Tibial nerve (tissue), 4 donors: ENCODE results near the gene CACYBP. TPM values are rescaled to one million over a fixed set of nuclear protein-coding genes. Genes with fewer than 3 reads are reported as not detected.

ENCODE experiments used
- DNase-seq, 2 donors: peaks; one replicate each; pipeline ENCODE4 v3.0.0-alpha.2; 2019; ENCODE audit warnings: low spot score in 2 of 2
- H3K27ac ChIP-seq, 4 donors: fragments of 200-600 bp; sonication (generic) in 3 of 4; one replicate each; pipeline ENCODE4 v1.5.1; 2017 to 2019; ENCODE audit warnings: mild to moderate bottlenecking in 1 of 4
- H3K27me3 ChIP-seq, 2 donors: fragments of 200-600 bp; sonication (generic) in 1 of 2; one replicate each; pipeline versions ENCODE4 v1.5.1 to v1.6.0; 2017 to 2019
- H3K36me3 ChIP-seq, 3 donors: fragments of 200-600 bp; sonication (generic); one replicate each; pipeline ENCODE4 v1.5.1; 2018 to 2019
- H3K4me1 ChIP-seq, 4 donors: fragments of 200-600 bp; sonication (generic) in 3 of 4; one replicate each; pipeline ENCODE4 v1.5.1; 2017 to 2019
- H3K4me3 ChIP-seq, 4 donors: fragments of 200-600 bp; sonication (generic) in 3 of 4; one replicate each; pipeline ENCODE4 v1.5.1; 2017 to 2019; ENCODE audit warnings: mild to moderate bottlenecking in 1 of 4, moderate library complexity in 1 of 4
- H3K9me3 ChIP-seq, 4 donors: fragments of 200-600 bp; sonication (generic) in 3 of 4; one replicate each; pipeline ENCODE4 v1.5.1; 2017 to 2019
- EP300 ChIP-seq, 2 donors: sonication (generic); formaldehyde crosslinking; IDR thresholded peaks; one replicate each; pipeline ENCODE4 v1.6.1; 2017; ENCODE audit warnings: antibody characterized with exemption in 2 of 2, mild to moderate bottlenecking in 1 of 2
- POLR2A ChIP-seq, 2 donors: fragments of 450-650 bp; IDR thresholded peaks; one replicate each; pipeline ENCODE4 v1.6.1; 2017; ENCODE audit warnings: antibody characterized with exemption in 2 of 2, mild to moderate bottlenecking in 2 of 2, moderate library complexity in 2 of 2
- WGBS, 2 donors: methylation state at CpG; one replicate each; pipeline ENCODE4 v1.1.5; 2018; 5-methylcytosine and 5-hydroxymethylcytosine counted together
- total RNA-seq, 4 donors: library from RNA; depleted of rRNA; stranded (reverse); fragments of >200 nt; gene quantifications; one replicate each; pipeline ENCODE4 v1.1.0, GENCODE V29; 2016
- TF ChIP-seq, protein P1 (sequence below), 5 experiments: fragments of 200-600 bp in 3 of 5; fragments of 450-650 bp in 2 of 5; sonication (generic) in 3 of 5; IDR thresholded peaks; one replicate each; pipeline ENCODE4 v1.5.1; 2016 to 2019; ENCODE audit warnings: antibody characterized with exemption in 5 of 5, mild to moderate bottlenecking in 3 of 5, moderate library complexity in 2 of 5

The CACYBP gene
- total RNA-seq, 4 donors from 2014 or later, result 60.8 to 165 (median 78.2) TPM

DNA sequence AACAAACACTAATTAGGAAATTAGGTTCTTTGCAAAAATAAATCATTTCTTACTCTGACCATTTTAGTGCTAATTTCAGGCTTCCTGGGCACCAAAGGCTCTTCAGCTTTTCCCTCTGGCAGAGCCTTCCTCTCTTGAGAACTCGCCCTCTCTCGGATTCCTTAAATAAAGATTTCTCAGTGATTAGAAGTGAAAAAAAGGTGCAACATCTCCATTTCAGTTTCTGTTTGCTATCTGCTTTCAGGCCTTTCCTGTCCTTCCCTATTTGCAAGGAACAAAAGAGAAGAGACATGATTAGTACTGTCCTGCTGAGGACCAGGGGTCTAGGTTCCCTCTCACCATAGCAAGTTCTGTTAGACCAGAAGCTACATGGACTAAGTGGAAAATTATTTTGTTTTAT, 27.8 kb upstream of the CACYBP start:
- peaks cover 0 to 7% (median 0%) of the 10 kb centered on the region in 3 donors for H3K36me3 ChIP-seq
- no peak overlapping the region for H3K4me3 ChIP-seq
- 62 to 69% methylated on average over 2 of the region's 2 CpGs for WGBS, 2 donors
- no peak for TF ChIP-seq POLR2A (IDR thresholded peaks at IDR 0.05)
- TF ChIP-seq, protein P1, sequence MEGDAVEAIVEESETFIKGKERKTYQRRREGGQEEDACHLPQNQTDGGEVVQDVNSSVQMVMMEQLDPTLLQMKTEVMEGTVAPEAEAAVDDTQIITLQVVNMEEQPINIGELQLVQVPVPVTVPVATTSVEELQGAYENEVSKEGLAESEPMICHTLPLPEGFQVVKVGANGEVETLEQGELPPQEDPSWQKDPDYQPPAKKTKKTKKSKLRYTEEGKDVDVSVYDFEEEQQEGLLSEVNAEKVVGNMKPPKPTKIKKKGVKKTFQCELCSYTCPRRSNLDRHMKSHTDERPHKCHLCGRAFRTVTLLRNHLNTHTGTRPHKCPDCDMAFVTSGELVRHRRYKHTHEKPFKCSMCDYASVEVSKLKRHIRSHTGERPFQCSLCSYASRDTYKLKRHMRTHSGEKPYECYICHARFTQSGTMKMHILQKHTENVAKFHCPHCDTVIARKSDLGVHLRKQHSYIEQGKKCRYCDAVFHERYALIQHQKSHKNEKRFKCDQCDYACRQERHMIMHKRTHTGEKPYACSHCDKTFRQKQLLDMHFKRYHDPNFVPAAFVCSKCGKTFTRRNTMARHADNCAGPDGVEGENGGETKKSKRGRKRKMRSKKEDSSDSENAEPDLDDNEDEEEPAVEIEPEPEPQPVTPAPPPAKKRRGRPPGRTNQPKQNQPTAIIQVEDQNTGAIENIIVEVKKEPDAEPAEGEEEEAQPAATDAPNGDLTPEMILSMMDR (IDR thresholded peaks at IDR 0.05), result no peak
- no peak for TF ChIP-seq EP300 (IDR thresholded peaks at IDR 0.05)
- H3K27ac ChIP-seq, result peak overlapping the region in 2 of 4 donors; percentile 3 to 32
- peaks cover 0 to 30% (median 13%) of the 10 kb centered on the region in 4 donors for H3K4me1 ChIP-seq
- no peaks in the 10 kb centered on the region for H3K27me3 ChIP-seq
- no peak for DNase-seq
- no peaks in the 10 kb centered on the region for H3K9me3 ChIP-seq

DNA sequence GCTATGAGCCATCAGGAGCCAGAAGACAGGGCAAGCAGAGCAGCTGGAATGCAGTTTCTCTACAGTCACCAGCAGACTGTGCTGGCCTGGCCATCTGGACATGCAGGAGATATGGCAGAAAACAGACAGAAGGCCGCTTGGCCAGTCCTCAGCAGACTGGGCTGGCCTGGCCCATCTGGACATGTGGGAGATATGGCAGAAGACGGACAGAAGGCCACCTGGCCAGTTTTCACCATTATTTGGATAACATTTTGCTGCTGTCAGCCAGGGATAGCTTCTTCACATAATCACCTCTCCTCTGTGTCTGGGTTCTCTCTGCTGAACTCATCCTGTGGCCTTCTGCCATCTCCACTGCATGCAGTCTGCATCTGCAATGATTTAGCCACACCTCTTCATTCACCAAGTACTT, 25.0 kb upstream of the CACYBP start:
- H3K9me3 ChIP-seq, result no peaks in the 10 kb centered on the region
- H3K4me3 ChIP-seq, result no peak overlapping the region
- peaks cover 0 to 13% (median 3%) of the 10 kb centered on the region in 4 donors for H3K4me1 ChIP-seq
- DNase-seq, result no peak
- TF ChIP-seq POLR2A (IDR thresholded peaks at IDR 0.05), result no peak
- TF ChIP-seq, protein P1 (IDR thresholded peaks at IDR 0.05), result no peak
- TF ChIP-seq EP300 (IDR thresholded peaks at IDR 0.05), result no peak
- peaks cover 0 to 20% (median 0%) of the 10 kb centered on the region in 3 donors for H3K36me3 ChIP-seq
- 77 to 96% methylated on average over 2 of the region's 2 CpGs for WGBS, 2 donors
- no peak overlapping the region for H3K27ac ChIP-seq
- no peaks in the 10 kb centered on the region for H3K27me3 ChIP-seq

DNA sequence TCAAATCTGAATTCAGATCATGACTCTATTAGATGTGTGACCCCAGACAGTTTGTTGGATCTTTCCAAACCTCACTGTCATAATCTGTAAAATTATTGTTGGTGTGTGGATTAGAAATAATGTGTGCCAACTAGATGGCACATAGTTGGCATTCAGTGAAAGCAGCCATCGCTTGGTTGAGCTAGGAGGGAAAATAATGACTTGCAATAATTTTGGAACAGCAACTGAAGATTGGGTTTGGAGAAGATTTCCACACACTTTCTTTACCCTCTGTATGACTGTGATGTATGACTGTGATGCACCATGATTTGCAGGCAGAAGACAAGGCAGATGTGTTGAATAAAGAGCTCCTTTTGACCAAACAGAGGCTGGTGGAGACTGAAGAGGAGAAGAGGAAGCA, 24.0 kb upstream of the CACYBP start:
- Histone ChIP-seq H3K4me3 (no peak overlapping the region), H3K4me1 (peaks cover 0 to 13% (median 3%) of the 10 kb centered on the region in 4 donors), H3K36me3 (peaks cover 0 to 26% (median 0%) of the 10 kb centered on the region in 3 donors), H3K27me3 (no peaks in the 10 kb centered on the region), H3K27ac (peak overlapping the region in 1 of 4 donors; percentile 52), H3K9me3 (no peaks in the 10 kb centered on the region)
- TF ChIP-seq, protein P1 (IDR thresholded peaks at IDR 0.05), result no peak
- TF ChIP-seq EP300 (IDR thresholded peaks at IDR 0.05) (no peak), POLR2A (IDR thresholded peaks at IDR 0.05) (no peak)
- no peak for DNase-seq
- WGBS, 2 donors, result 92 to 97% methylated on average over 1 of the region's 1 CpG

DNA sequence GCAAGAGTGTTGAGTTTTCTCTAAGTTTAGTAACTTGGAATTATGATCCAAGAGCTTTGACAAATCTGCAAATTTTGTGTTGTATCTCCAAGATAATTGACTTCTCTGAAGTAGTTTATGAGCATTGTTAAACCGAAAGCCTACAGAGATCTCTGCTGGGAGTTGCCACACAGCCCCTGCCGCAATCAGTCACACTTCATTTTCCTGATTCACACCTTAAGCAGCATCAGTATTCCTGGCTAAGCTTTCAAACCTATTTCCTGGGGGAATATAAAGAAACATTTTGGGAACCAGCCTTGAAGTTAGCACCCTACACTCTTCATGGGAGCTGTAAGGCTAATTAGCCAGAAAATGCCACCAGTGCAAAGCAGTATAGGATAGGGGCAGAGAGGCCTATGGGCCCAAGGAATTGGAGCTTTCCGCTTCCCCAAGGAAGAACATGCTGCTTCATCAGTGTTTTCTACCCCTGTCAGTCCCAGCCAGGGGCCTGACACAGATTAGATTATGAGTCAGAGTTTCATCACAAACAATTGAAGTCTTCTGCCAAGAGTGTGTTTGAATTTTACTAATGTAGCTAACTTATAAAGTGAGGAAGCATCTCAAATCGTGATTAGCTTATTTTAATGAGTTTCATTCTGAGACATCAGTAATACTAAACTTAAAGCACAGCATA, 23.2 kb upstream of the CACYBP start:
- Histone ChIP-seq H3K9me3 (no peaks in the 10 kb centered on the region), H3K27ac (peak overlapping the region in 1 of 4 donors; percentile 52), H3K36me3 (peaks cover 0 to 30% (median 0%) of the 10 kb centered on the region in 3 donors), H3K27me3 (no peaks in the 10 kb centered on the region), H3K4me1 (peaks cover 0 to 5% (median under 1%) of the 10 kb centered on the region in 4 donors), H3K4me3 (no peak overlapping the region)
- no peak for DNase-seq
- 74 to 80% methylated on average over 4 of the region's 4 CpGs for WGBS, 2 donors
- TF ChIP-seq, protein P1 (IDR thresholded peaks at IDR 0.05), result no peak
- peak in 1 of 2 donors; percentile 11 for TF ChIP-seq EP300 (IDR thresholded peaks at IDR 0.05)

DNA sequence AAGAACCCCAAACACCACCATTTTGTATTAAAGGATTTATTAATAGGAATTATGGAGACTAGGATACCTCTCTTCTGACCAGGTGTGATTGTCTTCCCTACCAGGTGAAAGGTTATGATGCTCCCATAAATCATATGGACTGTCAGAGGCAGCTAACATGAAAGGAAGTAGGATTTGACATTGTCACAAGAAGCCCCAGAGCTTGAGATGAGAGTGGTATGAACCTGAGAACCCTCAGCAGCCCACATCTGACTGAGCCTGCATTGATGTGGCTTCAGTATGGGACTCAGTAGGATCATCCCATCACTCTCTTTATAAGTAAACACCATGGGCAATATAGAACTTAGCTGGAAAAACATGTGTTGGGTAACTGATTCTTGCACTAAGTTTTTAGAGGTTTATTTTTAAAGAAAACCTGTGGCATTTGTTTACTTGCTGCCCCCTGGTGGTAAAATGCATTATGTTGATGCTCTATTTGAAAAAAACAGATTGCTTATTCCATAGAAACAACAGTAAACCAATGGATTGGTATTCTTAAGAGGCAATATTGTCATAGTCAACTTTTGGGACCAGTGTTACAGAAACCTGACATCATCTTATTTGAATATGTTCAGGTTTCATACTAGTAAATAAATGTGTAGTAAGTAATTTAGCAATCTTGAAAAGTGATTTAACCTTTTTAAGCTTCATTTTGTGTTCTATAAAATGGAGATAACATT, 16.6 kb upstream of the CACYBP start:
- Histone ChIP-seq H3K27me3 (no peaks in the 10 kb centered on the region), H3K36me3 (peaks cover 0 to 44% (median 0%) of the 10 kb centered on the region in 3 donors), H3K9me3 (no peaks in the 10 kb centered on the region), H3K27ac (no peak overlapping the region), H3K4me1 (no peaks in the 10 kb centered on the region), H3K4me3 (no peak overlapping the region)
- peak in 1 of 2 donors; percentile 80 for DNase-seq
- TF ChIP-seq POLR2A (IDR thresholded peaks at IDR 0.05) (no peak), EP300 (IDR thresholded peaks at IDR 0.05) (no peak)
- TF ChIP-seq, protein P1 (IDR thresholded peaks at IDR 0.05), result peak; percentile 33 to 70 (median 61)
